SK-N-SH treated with all-trans-retinoic acid at 6 μM for 48 hours (cell line): ENCODE measurements around the gene PLPPR4.
A peak's percentile ranks its signal among the peaks of the same experiment; 100 is the strongest.

Experiments
- ATAC-seq: fragments of 200-7000 bp; cut with Tn5 transposase; 3 replicates; pipeline ENCODE4 v1.9.1; 2020; ENCODE audit warnings: mild to moderate bottlenecking, moderate library complexity
- ARNTL ChIP-seq: fragments of 450-650 bp; formaldehyde crosslinking; IDR thresholded peaks from 2 replicates; pipeline ENCODE4 v1.5.0; 2020; ENCODE audit warnings: low read depth, mild to moderate bottlenecking, moderate library complexity, borderline replicate concordance
- BACH2 ChIP-seq: fragments of 250-450 bp; sonication (Bioruptor Pico); IDR thresholded peaks from 2 replicates; pipeline ENCODE4 v1.9.0; 2021; ENCODE audit warnings: mild to moderate bottlenecking, borderline replicate concordance
- CREB5 ChIP-seq: fragments of 250-450 bp; sonication (Bioruptor Pico); IDR thresholded peaks from 2 replicates; pipeline ENCODE4 v1.5.1; 2020; ENCODE audit warnings: low read depth, mild to moderate bottlenecking, moderate library complexity
- CSDC2 ChIP-seq: fragments of 250-450 bp; sonication (Bioruptor Pico); IDR thresholded peaks from 2 replicates; pipeline ENCODE4 v1.5.0; 2020; ENCODE audit warnings: mild to moderate bottlenecking, moderate library complexity
- CSRNP3 ChIP-seq: fragments of 250-450 bp; sonication (Bioruptor Pico); IDR thresholded peaks from 2 replicates; pipeline ENCODE4 v1.5.1; 2021; ENCODE audit warnings: mild to moderate bottlenecking, moderate library complexity
- ESRRG ChIP-seq: fragments of 250-450 bp; sonication (Bioruptor Pico); IDR thresholded peaks from 2 replicates; pipeline ENCODE4 v1.6.1; 2021; ENCODE audit warnings: mild to moderate bottlenecking
- GLIS3 ChIP-seq: fragments of 250-450 bp; sonication (Bioruptor Pico); IDR thresholded peaks from 2 replicates; pipeline ENCODE4 v1.5.0; 2020; ENCODE audit warnings: mild to moderate bottlenecking, moderate library complexity
- ISL1 ChIP-seq: fragments of 250-450 bp; sonication (Bioruptor Pico); IDR thresholded peaks from 2 replicates; pipeline ENCODE4 v2.1.2; 2022; ENCODE audit warnings: mild to moderate bottlenecking, moderate library complexity
- OSR1 ChIP-seq: fragments of 250-450 bp; sonication (Bioruptor Pico); IDR thresholded peaks from 2 replicates; pipeline ENCODE4 v1.8.0; 2022; ENCODE audit warnings: moderate library complexity, mild to moderate bottlenecking, inconsistent platforms
- PATZ1 ChIP-seq: fragments of 250-450 bp; sonication (Bioruptor Pico); IDR thresholded peaks from 2 replicates; pipeline ENCODE4 v1.8.0; 2020; ENCODE audit warnings: mild to moderate bottlenecking, moderate library complexity, borderline replicate concordance
- POU6F1 ChIP-seq: fragments of 250-450 bp; sonication (Bioruptor Pico); IDR thresholded peaks from 2 replicates; pipeline ENCODE4 v1.8.0; 2021; ENCODE audit warnings: low read depth, mild to moderate bottlenecking, moderate library complexity, borderline replicate concordance
- PPARA ChIP-seq: fragments of 250-450 bp; sonication (Bioruptor Pico); IDR thresholded peaks from 2 replicates; pipeline ENCODE4 v1.5.0; 2020; ENCODE audit warnings: mild to moderate bottlenecking, borderline replicate concordance
- RARB ChIP-seq: fragments of 250-450 bp; sonication (Bioruptor Pico); IDR thresholded peaks from 2 replicates; pipeline ENCODE4 v1.8.0; 2021; ENCODE audit warnings: mild to moderate bottlenecking, moderate library complexity
- SNAI2 ChIP-seq: fragments of 250-450 bp; sonication (Bioruptor Pico); IDR thresholded peaks from 2 replicates; pipeline ENCODE4 v1.5.0; 2020; ENCODE audit warnings: mild to moderate bottlenecking, moderate library complexity
- TCF4 ChIP-seq: fragments of 250-450 bp; sonication (Bioruptor Pico); IDR thresholded peaks from 2 replicates; pipeline ENCODE4 v1.8.0; 2021; ENCODE audit warnings: mild to moderate bottlenecking, moderate library complexity, borderline replicate concordance
- TOX ChIP-seq: fragments of 250-450 bp; sonication (Bioruptor Pico); IDR thresholded peaks from 2 replicates; pipeline ENCODE4 v1.8.0; 2021; ENCODE audit warnings: mild to moderate bottlenecking, moderate library complexity, borderline replicate concordance
- TSHZ2 ChIP-seq: fragments of 250-450 bp; sonication (Bioruptor Pico); IDR thresholded peaks from 2 replicates; pipeline ENCODE4 v1.5.0; 2020; ENCODE audit warnings: mild to moderate bottlenecking, moderate library complexity
- ZC3H10 ChIP-seq: fragments of 250-450 bp; sonication (Bioruptor Pico); IDR thresholded peaks from 2 replicates; pipeline ENCODE4 v1.5.1; 2021; ENCODE audit warnings: mild to moderate bottlenecking, moderate library complexity
- ZFP3 ChIP-seq: fragments of 250-450 bp; sonication (Bioruptor Pico); IDR thresholded peaks from 2 replicates; pipeline ENCODE4 v1.5.0; 2020; ENCODE audit warnings: mild to moderate bottlenecking, moderate library complexity
- ZFP30 ChIP-seq: fragments of 450-650 bp; formaldehyde crosslinking; IDR thresholded peaks from 2 replicates; pipeline ENCODE4 v1.5.0; 2022; ENCODE audit warnings: mild to moderate bottlenecking, moderate library complexity
- ZNF565 ChIP-seq: fragments of 450-650 bp; formaldehyde crosslinking; conservative IDR thresholded peaks from 2 replicates; pipeline ENCODE4 v1.5.0; 2020; ENCODE audit warnings: low read depth, mild to moderate bottlenecking, moderate library complexity
- ZNF70 ChIP-seq: fragments of 450-650 bp; formaldehyde crosslinking; IDR thresholded peaks from 2 replicates; pipeline ENCODE4 v1.5.0; 2020; ENCODE audit warnings: mild to moderate bottlenecking, moderate library complexity
- ZNF8 ChIP-seq: fragments of 450-650 bp; formaldehyde crosslinking; IDR thresholded peaks from 2 replicates; pipeline ENCODE4 v1.5.0; 2020; ENCODE audit warnings: mild to moderate bottlenecking, moderate library complexity

The PLPPR4 gene

GRCh38 chr1:99279525-99279924, 15.2 kb downstream of the PLPPR4 start:
- TF ChIP-seq CREB5 (CRISPR knock-in tag) (0 out of 2 replicates have a peak, but pooled peaks have one; percentile 61), ZFP3 (no peak), BACH2 (CRISPR knock-in tag) (no peak), TSHZ2 (CRISPR knock-in tag) (peak; percentile 98), ESRRG (CRISPR knock-in tag) (no peak), ZFP30 (CRISPR knock-in tag) (no peak), ARNTL (CRISPR knock-in tag) (no peak), PPARA (CRISPR knock-in tag) (no peak), TCF4 (CRISPR knock-in tag) (peak; percentile 98), TOX (CRISPR knock-in tag) (no peak), RARB (no peak), GLIS3 (CRISPR knock-in tag) (no peak), CSRNP3 (CRISPR knock-in tag) (0 out of 2 replicates have a peak, but pooled peaks have one; percentile 43), OSR1 (CRISPR knock-in tag) (no peak), ZNF8 (CRISPR knock-in tag) (0 out of 2 replicates have a peak, but pooled peaks have one; percentile 19), ZC3H10 (CRISPR knock-in tag) (no peak), POU6F1 (CRISPR knock-in tag) (no peak; the same call in 1 of the 2 replicates), ZNF565 (CRISPR knock-in tag) (no peak), CSDC2 (CRISPR knock-in tag) (no peak), ISL1 (peak; percentile 75), SNAI2 (CRISPR knock-in tag) (no peak), PATZ1 (CRISPR knock-in tag) (no peak), ZNF70 (CRISPR knock-in tag) (0 out of 2 replicates have a peak, but pooled peaks have one; percentile 5)
- peak; percentile 48; the same call in 1 of the 3 replicates for ATAC-seq

- no peak for ATAC-seq
- TF ChIP-seq RARB (no peak), ISL1 (peak; percentile 60; the same call in 1 of the 2 replicates), PPARA (CRISPR knock-in tag) (no peak), ZFP30 (CRISPR knock-in tag) (no peak), TSHZ2 (CRISPR knock-in tag) (peak; percentile 93), CSRNP3 (CRISPR knock-in tag) (0 out of 2 replicates have a peak, but pooled peaks have one; percentile 46), ESRRG (CRISPR knock-in tag) (0 out of 2 replicates have a peak, but pooled peaks have one; percentile 12), PATZ1 (CRISPR knock-in tag) (no peak; the same call in 1 of the 2 replicates), GLIS3 (CRISPR knock-in tag) (no peak), SNAI2 (CRISPR knock-in tag) (no peak)
Measured at GRCh38 chr1:99281105-99281504, 16.8 kb downstream of the PLPPR4 start.
